ENCODE measurements around the gene TUSC2. TPM values are rescaled to one million over a fixed set of nuclear protein-coding genes. Genes with fewer than 3 reads are reported as not detected.

The TUSC2 gene
- total RNA-seq, 1 experiment from 2014 or later = 33.5 TPM

DNA sequence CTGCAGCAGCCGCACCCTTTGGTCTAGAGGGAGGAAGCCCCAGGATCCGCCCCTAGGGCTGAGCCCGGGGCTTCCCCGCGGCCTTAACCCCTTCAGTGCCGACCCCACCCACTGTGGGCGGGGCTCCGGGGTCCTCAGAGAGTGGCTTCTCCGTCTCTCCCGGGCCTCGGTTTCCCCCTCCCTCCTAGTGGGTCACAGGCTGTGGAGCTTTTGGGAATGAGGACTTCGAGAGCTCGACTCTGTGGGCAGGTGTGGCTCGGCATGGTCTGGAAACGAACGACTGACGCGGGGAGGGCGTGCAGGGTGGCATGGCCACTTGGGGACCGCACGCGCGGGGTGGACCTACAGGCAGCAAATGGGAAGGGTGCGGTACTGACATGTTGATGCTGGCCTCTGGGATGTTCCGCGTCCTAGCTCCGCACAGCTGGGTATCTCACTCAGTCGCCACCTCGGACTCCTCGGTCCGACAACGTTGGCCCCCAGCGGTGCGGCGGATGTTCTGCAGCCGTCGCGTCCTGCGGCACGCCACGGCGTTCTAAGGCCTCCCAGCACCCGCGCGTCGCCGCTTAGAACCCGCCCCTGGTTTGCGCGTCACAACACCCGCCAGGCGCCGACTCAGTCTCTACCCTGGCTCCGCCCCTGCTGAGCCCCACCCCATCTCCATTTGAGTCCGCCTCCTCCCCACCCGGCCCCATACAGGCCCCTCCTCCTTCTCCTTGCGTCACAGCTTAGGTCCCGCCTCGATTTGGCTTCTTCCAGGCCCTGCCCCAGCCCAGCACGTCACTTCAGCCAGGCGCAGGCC, 29.0 kb downstream of the TUSC2 start, which contains the start of the genes HYAL3 and NAA80:
Gene HYAL3 (minus strand): TSS at position 570 of the 802 bp plus-strand sequence. CDS start 3,803 bp downstream, outside the sequence.
Gene NAA80 (minus strand): TSS at position 570 of the 802 bp plus-strand sequence. CDS start 1,942 bp downstream, outside the sequence.
- H2AK5ac ChIP-seq (ENCODE audit: insufficient read length, low read length) = no peak within 1 kb of the TSS
- no peak within 1 kb of the TSS for H3T11ph ChIP-seq (ENCODE audit: low read length)
- no peak within 1 kb of the TSS for H3K4ac ChIP-seq (ENCODE audit: low read depth, low read length)
- no peak within 1 kb of the TSS for H2BK20ac ChIP-seq (ENCODE audit: low read depth, low read length, poor library complexity, severe bottlenecking)
- H3K4me1 Mint-ChIP-seq = peaks cover 25 to 27% of the 10 kb centered on the region in 2 experiments
- H4K20me1 ChIP-seq (ENCODE audit: control insufficient read depth, insufficient read depth, insufficient read length) = no peaks in the 10 kb centered on the region
- no peak within 1 kb of the TSS for H2BK5ac ChIP-seq (ENCODE audit: insufficient read length, low read length)
- H3K36me3 Mint-ChIP-seq (ENCODE audit: insufficient read depth in 1 of 3, low read depth in 3 of 3) = peaks cover 0 to 8% (median 1%) of the 10 kb centered on the region in 3 experiments; a peak in 1 of 7 replicates
- H2AFZ ChIP-seq (ENCODE audit: low read length) = no peak within 1 kb of the TSS
- H3K79me1 ChIP-seq (ENCODE audit: insufficient read depth, low read depth, low read length, poor library complexity, severe bottlenecking) = no peaks in the 10 kb centered on the region
- H3K9ac ChIP-seq (ENCODE audit: extremely low read depth, insufficient read length, low read length) = peak within 1 kb of the TSS; percentile 17
- no peak within 1 kb of the TSS for H3K56ac ChIP-seq (ENCODE audit: insufficient read length, low read depth, low read length)
- peak within 1 kb of the TSS; percentile 24 for H3K18ac ChIP-seq (ENCODE audit: insufficient read length, low read depth, low read length)
- H2BK15ac ChIP-seq (ENCODE audit: low read depth, low read length) = no peak within 1 kb of the TSS
- H4K8ac ChIP-seq (replicated peaks; ENCODE audit: insufficient read length, low read depth, low read length) = no peak within 1 kb of the TSS
- H3K27ac ChIP-seq (ENCODE audit: insufficient read length, low read depth, low read length) = peak within 1 kb of the TSS; percentile 21
- no peaks in the 10 kb centered on the region for H3K9me3 ChIP-seq (ENCODE audit: control insufficient read depth, low read depth, low read length)
- peak within 1 kb of the TSS; percentile 55 for H3K4me2 ChIP-seq (ENCODE audit: insufficient read depth, insufficient read length, low read length)
- no peaks in the 10 kb centered on the region for H3K27me3 Mint-ChIP-seq (ENCODE audit: low read depth)
- no peaks in the 10 kb centered on the region; a peak in 1 of 5 replicates for H3K9me3 Mint-ChIP-seq
- no peak within 1 kb of the TSS for H4K91ac ChIP-seq (ENCODE audit: insufficient read length, low read depth, low read length)
- H3K4me3 Mint-ChIP-seq = peak within 1 kb of the TSS; percentile 87 to 99
- no peaks in the 10 kb centered on the region for H3K27me3 ChIP-seq (ENCODE audit: insufficient read depth, low read length)
- H2BK12ac ChIP-seq (ENCODE audit: insufficient read length, low read depth, low read length) = no peak within 1 kb of the TSS
- peak within 1 kb of the TSS; percentile 76 to 99 (median 88); a peak in 6 of 7 replicates for H3K27ac Mint-ChIP-seq
- H3K23me2 ChIP-seq (ENCODE audit: insufficient read length, low read depth, low read length, poor library complexity, severe bottlenecking) = peaks cover 6% of the 10 kb centered on the region
- no peaks in the 10 kb centered on the region for H3K79me2 ChIP-seq (ENCODE audit: insufficient read depth, low read length)
- WGBS (ENCODE audit: extremely low coverage, insufficient read length, low lambda C conversion rate) = no CpG with 5 or more reads among the region's 61 CpGs
- no peak within 1 kb of the TSS for H3K23ac ChIP-seq (ENCODE audit: insufficient read length, low read depth, low read length)
- DNase-seq = peak; percentile 100
- H3K14ac ChIP-seq (ENCODE audit: insufficient read depth, low read length) = no peak within 1 kb of the TSS
- no peaks in the 10 kb centered on the region for H3K4me1 ChIP-seq (ENCODE audit: insufficient read depth, low read length)
- TF ChIP-seq, protein P1, sequence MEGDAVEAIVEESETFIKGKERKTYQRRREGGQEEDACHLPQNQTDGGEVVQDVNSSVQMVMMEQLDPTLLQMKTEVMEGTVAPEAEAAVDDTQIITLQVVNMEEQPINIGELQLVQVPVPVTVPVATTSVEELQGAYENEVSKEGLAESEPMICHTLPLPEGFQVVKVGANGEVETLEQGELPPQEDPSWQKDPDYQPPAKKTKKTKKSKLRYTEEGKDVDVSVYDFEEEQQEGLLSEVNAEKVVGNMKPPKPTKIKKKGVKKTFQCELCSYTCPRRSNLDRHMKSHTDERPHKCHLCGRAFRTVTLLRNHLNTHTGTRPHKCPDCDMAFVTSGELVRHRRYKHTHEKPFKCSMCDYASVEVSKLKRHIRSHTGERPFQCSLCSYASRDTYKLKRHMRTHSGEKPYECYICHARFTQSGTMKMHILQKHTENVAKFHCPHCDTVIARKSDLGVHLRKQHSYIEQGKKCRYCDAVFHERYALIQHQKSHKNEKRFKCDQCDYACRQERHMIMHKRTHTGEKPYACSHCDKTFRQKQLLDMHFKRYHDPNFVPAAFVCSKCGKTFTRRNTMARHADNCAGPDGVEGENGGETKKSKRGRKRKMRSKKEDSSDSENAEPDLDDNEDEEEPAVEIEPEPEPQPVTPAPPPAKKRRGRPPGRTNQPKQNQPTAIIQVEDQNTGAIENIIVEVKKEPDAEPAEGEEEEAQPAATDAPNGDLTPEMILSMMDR (conservative IDR thresholded peaks at IDR 0.05) = peak; percentile 37; the same call in 2 of the 3 replicates
- H4K5ac ChIP-seq (ENCODE audit: insufficient read length, low read depth, low read length) = no peak within 1 kb of the TSS
- H2BK120ac ChIP-seq (ENCODE audit: low read depth, low read length, poor library complexity, severe bottlenecking) = no peak within 1 kb of the TSS

All from H9 (cell line).